Thyroid gland (tissue), 4 donors: ENCODE data around the gene ATP1B2. TPM values are rescaled to one million over a fixed set of nuclear protein-coding genes. Genes with fewer than 3 reads are reported as not detected.

Experiments
- total RNA-seq, 4 donors: library from RNA; depleted of rRNA; stranded (reverse); fragments of >200 nt; gene quantifications; one replicate each; pipeline ENCODE4 v1.2.3, GENCODE V29; 2016

Gene ATP1B2
- total RNA-seq, 4 donors from 2014 or later = 0.40 to 1.7 (median 0.90) TPM

Other genes starting within 250 kb of the ATP1B2 start
- gene TMEM256, start 246.8 kb upstream of the ATP1B2 start, total RNA-seq = 100 to 1,000 TPM in 1 of 4 donors, 10 to 100 TPM in 3; 27.8 to 133 (median 35.2) TPM
- gene NLGN2, start 243.1 kb upstream of the ATP1B2 start, total RNA-seq = 1 to 10 TPM; 2.2 to 6.3 (median 4.7) TPM
- not detected for gene SPEM1, start 230.6 kb upstream of the ATP1B2 start, total RNA-seq
- under 1 TPM in 1 of 4 donors, not detected in 3; 0.40 TPM for gene SPEM2, start 225.3 kb upstream of the ATP1B2 start, total RNA-seq
- not detected for gene SPEM3, start 222.1 kb upstream of the ATP1B2 start, total RNA-seq
- gene TMEM102, start 215.5 kb upstream of the ATP1B2 start, total RNA-seq = 10 to 100 TPM; 11.3 to 19.4 (median 16.4) TPM
- 10 to 100 TPM in 3 of 4 donors, 1 to 10 TPM in 1; 4.3 to 12.1 (median 10.5) TPM for gene FGF11, start 211.4 kb upstream of the ATP1B2 start, total RNA-seq
- gene CHRNB1, start 205.9 kb upstream of the ATP1B2 start, total RNA-seq = 10 to 100 TPM; 13.4 to 29.2 (median 19.8) TPM
- 10 to 100 TPM; 58.5 to 85.2 (median 79.9) TPM for gene ZBTB4, start 171.3 kb upstream of the ATP1B2 start, total RNA-seq
- not detected for gene SLC35G6, start 169.5 kb upstream of the ATP1B2 start, total RNA-seq
- gene POLR2A, start 166.6 kb upstream of the ATP1B2 start, total RNA-seq = 100 to 1,000 TPM in 2 of 4 donors, 10 to 100 TPM in 2; 47.6 to 125 (median 82.2) TPM
- 10 to 100 TPM; 17.9 to 39.9 (median 30.8) TPM for gene TNFSF12, start 101.9 kb upstream of the ATP1B2 start, total RNA-seq
- 10 to 100 TPM; 11.7 to 32.2 (median 24.8) TPM for gene TNFSF13, start 92.2 kb upstream of the ATP1B2 start, total RNA-seq
- 10 to 100 TPM; 62.4 to 73.3 (median 66.3) TPM for gene SENP3, start 89.0 kb upstream of the ATP1B2 start, total RNA-seq
- gene CD68, start 71.3 kb upstream of the ATP1B2 start, total RNA-seq = 10 to 100 TPM; 13.6 to 52.0 (median 21.5) TPM
- gene MPDU1, start 67.1 kb upstream of the ATP1B2 start, total RNA-seq = 100 to 1,000 TPM in 3 of 4 donors, 10 to 100 TPM in 1; 88.8 to 250 (median 164) TPM
- 1 to 10 TPM in 1 of 4 donors, under 1 TPM in 1, not detected in 2; 0.67 to 3.1 TPM for gene SOX15, start 60.8 kb upstream of the ATP1B2 start, total RNA-seq
- 10 to 100 TPM; 27.6 to 37.5 (median 28.6) TPM for gene FXR2, start 36.0 kb upstream of the ATP1B2 start, total RNA-seq
- gene SAT2, start 23.1 kb upstream of the ATP1B2 start, total RNA-seq = 10 to 100 TPM; 59.5 to 74.2 (median 61.9) TPM
- under 1 TPM in 1 of 4 donors, not detected in 3; 0.83 TPM for gene SHBG, start 20.8 kb upstream of the ATP1B2 start, total RNA-seq
- gene TP53, start 36.6 kb downstream of the ATP1B2 start, total RNA-seq = 10 to 100 TPM; 16.4 to 66.4 (median 35.6) TPM
- gene WRAP53, start 37.6 kb downstream of the ATP1B2 start, total RNA-seq = 1 to 10 TPM; 2.9 to 8.0 (median 4.6) TPM
- gene EFNB3, start 54.3 kb downstream of the ATP1B2 start, total RNA-seq = under 1 TPM in 3 of 4 donors, not detected in 1; 0.27 to 0.38 (median 0.33) TPM
- under 1 TPM in 3 of 4 donors, not detected in 1; under 0.01 to 0.22 (median 0.20) TPM for gene DNAH2, start 66.8 kb downstream of the ATP1B2 start, total RNA-seq
- 10 to 100 TPM in 2 of 4 donors, 1 to 10 TPM in 2; 4.8 to 14.4 (median 10.4) TPM for gene KDM6B, start 183.3 kb downstream of the ATP1B2 start, total RNA-seq
- 10 to 100 TPM; 12.3 to 39.5 (median 18.4) TPM for gene TMEM88, start 204.1 kb downstream of the ATP1B2 start, total RNA-seq
- gene NAA38, start 206.6 kb downstream of the ATP1B2 start, total RNA-seq = 100 to 1,000 TPM in 2 of 4 donors, 10 to 100 TPM in 2; 24.6 to 180 (median 79.6) TPM
- 10 to 100 TPM; 14.9 to 29.5 (median 23.5) TPM for gene CYB5D1, start 207.1 kb downstream of the ATP1B2 start, total RNA-seq
- gene CHD3, start 237.9 kb downstream of the ATP1B2 start, total RNA-seq = 100 to 1,000 TPM in 1 of 4 donors, 10 to 100 TPM in 3; 78.9 to 117 (median 91.4) TPM